Esophagus squamous epithelium (tissue), 4 donors: ENCODE results near the gene ZNF319.

Experiments used
- POLR2A ChIP-seq, 4 donors: fragments of 450-650 bp; IDR thresholded peaks; one replicate each; pipeline ENCODE4 v1.6.1; 2017; ENCODE audit warnings: antibody characterized with exemption in 4 of 4, mild to moderate bottlenecking in 4 of 4, moderate library complexity in 3 of 4
- TF ChIP-seq, protein P1 (sequence below), 6 experiments: fragments of 450-650 bp in 4 of 6; fragments of 200-600 bp in 2 of 6; sonication (generic) in 2 of 6; IDR thresholded peaks; one replicate each; pipeline ENCODE4 v1.5.1; 2016 to 2019; ENCODE audit warnings: antibody characterized with exemption in 6 of 6, mild to moderate bottlenecking in 4 of 6, moderate library complexity in 4 of 6

DNA sequence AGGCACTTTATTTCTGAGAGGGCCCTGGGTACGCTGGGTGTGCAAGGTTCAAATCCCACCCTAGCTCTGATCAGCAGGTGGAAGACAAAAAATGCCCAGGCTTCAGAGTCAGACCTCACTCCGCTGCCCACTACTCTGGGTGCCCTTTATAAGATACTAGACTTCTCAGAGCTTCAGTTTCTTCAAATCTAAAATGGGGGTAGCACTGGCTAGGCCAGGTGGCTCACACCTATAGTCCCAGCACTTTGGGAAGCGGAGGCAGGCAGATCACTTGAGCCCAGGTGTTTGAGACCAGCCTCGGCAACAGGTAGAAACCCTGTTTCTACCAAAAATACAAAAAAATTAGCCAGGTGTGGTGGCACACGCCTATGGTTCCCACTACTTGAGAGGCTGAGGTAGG is 2.5 kb upstream of the ZNF319 start:
- TF ChIP-seq POLR2A (IDR thresholded peaks at IDR 0.05) = no peak
- TF ChIP-seq, protein P1, sequence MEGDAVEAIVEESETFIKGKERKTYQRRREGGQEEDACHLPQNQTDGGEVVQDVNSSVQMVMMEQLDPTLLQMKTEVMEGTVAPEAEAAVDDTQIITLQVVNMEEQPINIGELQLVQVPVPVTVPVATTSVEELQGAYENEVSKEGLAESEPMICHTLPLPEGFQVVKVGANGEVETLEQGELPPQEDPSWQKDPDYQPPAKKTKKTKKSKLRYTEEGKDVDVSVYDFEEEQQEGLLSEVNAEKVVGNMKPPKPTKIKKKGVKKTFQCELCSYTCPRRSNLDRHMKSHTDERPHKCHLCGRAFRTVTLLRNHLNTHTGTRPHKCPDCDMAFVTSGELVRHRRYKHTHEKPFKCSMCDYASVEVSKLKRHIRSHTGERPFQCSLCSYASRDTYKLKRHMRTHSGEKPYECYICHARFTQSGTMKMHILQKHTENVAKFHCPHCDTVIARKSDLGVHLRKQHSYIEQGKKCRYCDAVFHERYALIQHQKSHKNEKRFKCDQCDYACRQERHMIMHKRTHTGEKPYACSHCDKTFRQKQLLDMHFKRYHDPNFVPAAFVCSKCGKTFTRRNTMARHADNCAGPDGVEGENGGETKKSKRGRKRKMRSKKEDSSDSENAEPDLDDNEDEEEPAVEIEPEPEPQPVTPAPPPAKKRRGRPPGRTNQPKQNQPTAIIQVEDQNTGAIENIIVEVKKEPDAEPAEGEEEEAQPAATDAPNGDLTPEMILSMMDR (IDR thresholded peaks at IDR 0.05) = no peak
